ENCODE data around the gene PGBD2.
"Not testable (repeated sequence)": the region's sequence is repeated elsewhere in the genome, so short reads cannot be mapped to it uniquely, and the experiment has no call there.

PGBD2 gene

DNA sequence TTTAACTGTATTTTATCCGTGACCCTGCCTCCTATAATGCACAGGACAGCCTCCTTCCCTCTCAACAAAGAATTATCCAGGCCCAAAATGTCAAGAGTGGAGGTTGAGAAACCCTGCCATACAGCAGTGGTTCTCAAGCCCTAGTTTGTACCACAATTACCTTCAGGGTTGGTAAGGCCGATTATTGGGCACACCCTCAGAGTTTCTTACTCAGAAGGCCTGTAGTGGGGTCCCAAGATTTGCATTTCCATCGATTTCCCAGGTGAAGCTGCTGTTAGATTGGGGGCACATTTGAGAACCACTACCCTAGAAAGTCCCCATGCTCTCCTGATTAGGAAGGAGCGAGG, 400 bp upstream of the PGBD2 start:
- H3K4me1 Mint-ChIP-seq = peaks cover 26% of the 10 kb centered on the region
- H3K27ac Mint-ChIP-seq = peak overlapping the region; percentile 92
- peak overlapping the region; percentile 83 for H3K4me3 Mint-ChIP-seq
- no peaks in the 10 kb centered on the region for H3K9me3 Mint-ChIP-seq
- ATAC-seq (no peak), DNase-seq (ENCODE audit: low spot score in 2 of 2) (peak in 1 of 2 donors; percentile 11)
- no peaks in the 10 kb centered on the region for H3K36me3 Mint-ChIP-seq

DNA sequence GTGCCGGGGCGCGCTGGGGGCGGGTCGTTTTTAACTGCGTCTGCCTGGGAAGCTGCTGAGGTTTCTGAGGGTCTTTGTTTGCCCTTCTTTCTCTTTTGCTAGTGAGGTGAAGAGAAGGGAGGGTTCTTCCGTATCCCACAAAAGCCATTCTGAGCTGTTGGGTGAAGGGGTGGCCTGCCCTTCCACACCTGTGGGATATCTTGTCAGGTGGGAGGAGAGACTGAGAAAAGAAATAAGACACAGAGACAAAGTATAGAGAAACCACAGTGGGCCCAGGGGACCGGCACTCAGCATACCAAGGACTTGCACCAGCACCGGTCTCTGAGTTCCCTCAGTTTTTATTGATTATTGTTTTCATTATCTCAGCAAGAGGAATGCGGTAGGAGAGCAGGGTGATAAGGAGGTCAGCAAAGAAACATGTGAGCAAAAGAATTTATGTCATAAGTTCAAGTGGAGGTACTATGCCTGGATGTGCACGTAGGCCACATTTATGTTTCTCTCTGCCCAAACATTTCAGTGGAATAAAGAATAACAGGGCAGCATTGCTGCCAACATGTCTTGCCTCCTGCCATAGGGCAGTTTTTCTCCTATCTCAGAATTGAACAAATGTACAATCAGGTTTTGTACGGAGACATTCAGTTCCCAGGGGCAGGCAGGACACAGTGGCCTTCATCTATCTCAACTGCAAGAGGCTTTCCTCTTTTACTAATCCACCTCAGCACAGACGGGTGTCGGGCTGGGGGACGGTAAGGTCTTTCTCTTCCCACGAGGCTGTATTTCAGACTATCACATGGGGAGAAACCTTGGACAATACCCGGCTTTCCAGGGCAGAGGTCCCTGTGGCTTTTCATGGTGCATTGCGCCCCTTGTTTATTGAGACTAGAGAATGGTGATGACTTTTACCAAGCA, 972 bp downstream of the PGBD2 start:
- DNase-seq (ENCODE audit: low spot score in 2 of 2) = no peak
- no peaks in the 10 kb centered on the region for H3K9me3 Mint-ChIP-seq
- H3K4me3 Mint-ChIP-seq = peak overlapping the region; percentile 83

DNA sequence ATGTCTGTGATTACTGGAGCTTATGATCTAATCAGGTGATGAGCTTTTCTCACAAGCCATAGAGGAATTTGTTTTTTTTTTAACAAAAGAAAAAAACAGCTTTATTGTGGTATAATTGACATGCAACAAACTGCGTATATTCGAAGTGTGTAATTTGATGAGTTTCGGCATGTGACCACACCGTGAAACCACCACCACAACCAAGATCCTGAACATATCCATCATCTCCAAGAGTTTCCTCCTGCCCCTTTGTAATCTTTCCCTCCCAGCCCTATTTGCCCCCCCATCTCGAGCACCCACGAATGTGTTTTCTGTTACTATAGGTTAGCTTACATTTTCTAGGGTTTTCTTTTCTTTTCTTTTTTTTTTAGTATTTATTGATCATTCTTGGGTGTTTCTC, 4.7 kb downstream of the PGBD2 start:
- peaks cover 24% of the 10 kb centered on the region for H3K36me3 Mint-ChIP-seq
- H3K4me3 Mint-ChIP-seq = no peak overlapping the region
- no peak for DNase-seq (ENCODE audit: low spot score in 2 of 2)
- H3K4me1 Mint-ChIP-seq = peaks cover 32% of the 10 kb centered on the region
- no peaks in the 10 kb centered on the region for H3K9me3 Mint-ChIP-seq
- H3K27ac Mint-ChIP-seq = no peak overlapping the region
- ATAC-seq = no peak

More for the DNA sequence above, 972 bp downstream of the PGBD2 start:
- ATAC-seq = peak; percentile 2
- Mint-ChIP-seq H3K27ac (peak overlapping the region; percentile 92), H3K4me1 (peaks cover 26% of the 10 kb centered on the region), H3K36me3 (no peaks in the 10 kb centered on the region)

DNA sequence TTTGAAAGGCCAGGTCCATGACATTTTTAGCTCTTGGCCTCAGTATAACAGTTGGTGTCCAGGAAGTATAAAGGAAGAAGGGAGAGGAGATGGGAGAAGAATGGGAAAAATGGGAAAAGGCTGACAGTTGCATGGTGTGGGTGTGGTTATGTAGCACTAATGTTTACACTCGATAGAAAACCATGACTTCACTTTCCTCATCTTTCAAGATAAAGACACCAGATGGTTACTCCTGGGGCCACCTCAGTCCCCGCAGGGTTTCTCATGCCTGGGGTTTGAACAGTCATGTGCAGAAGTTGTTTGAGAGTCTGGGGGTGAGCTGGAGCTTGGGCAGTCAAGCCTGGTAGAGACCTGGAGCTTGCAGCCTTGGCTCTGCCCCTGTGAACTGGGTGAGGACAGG, 7.9 kb downstream of the PGBD2 start:
- DNase-seq (ENCODE audit: low spot score in 2 of 2) (no peak), ATAC-seq (no peak)
- no peak overlapping the region for H3K27ac Mint-ChIP-seq
- peaks cover 15% of the 10 kb centered on the region for H3K4me1 Mint-ChIP-seq
- H3K4me3 Mint-ChIP-seq = no peak overlapping the region
- H3K36me3 Mint-ChIP-seq = peaks cover 56% of the 10 kb centered on the region
- no peaks in the 10 kb centered on the region for H3K9me3 Mint-ChIP-seq

DNA sequence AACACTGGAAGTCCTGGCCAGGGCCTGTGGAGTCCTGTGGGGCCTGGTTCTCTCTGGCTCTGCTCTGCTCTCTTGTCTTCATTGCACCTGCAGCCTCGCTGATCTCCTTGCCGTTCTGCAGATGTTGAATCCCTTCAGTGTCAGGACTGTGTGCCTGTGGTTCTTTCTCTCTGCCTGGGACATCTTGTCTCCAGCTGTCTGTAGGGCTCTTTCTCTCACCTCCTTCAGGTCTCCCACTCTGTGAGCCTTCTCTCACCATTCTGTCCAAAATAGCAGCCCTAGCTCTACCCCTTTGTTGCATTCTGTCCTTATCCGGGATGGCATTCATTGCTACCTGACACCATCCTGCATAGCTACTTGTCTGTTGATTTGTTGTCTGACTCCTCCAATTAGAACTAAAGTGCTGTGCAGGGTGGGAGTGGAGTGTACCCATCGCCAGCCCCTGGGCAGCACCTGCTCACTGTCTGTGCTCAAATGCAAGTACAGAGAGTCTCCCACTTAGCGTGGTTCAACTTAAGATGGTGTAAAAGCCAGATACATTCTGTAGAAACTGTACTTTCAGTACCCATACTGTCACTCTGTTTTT, 8.9 kb downstream of the PGBD2 start:
- no peak overlapping the region for H3K4me3 Mint-ChIP-seq
- peaks cover 6% of the 10 kb centered on the region for H3K4me1 Mint-ChIP-seq
- ATAC-seq (no peak), DNase-seq (ENCODE audit: low spot score in 2 of 2) (no peak)
- no peak overlapping the region for H3K27ac Mint-ChIP-seq
- H3K36me3 Mint-ChIP-seq = peaks cover 66% of the 10 kb centered on the region
- no peaks in the 10 kb centered on the region for H3K9me3 Mint-ChIP-seq

DNA sequence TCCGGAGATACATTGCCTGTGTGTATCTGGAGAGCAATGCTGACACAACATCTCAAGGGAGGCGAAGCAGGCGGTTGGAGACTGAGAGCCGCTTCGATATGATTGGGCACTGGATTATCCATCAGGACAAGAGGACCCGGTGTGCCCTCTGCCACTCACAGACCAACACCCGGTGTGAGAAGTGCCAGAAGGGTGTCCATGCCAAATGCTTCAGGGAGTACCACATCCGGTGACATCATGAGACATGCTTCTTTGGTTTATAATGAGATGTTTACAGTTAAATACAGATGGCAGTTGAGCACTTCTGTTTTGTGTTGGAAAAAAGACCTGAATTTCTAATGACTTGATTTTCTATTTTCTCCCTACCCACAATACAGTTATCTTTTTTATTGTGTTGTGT, 12.1 kb downstream of the PGBD2 start:
- no peak for DNase-seq (ENCODE audit: low spot score in 2 of 2)
- no peak for ATAC-seq
- Mint-ChIP-seq H3K9me3 (no peaks in the 10 kb centered on the region), H3K27ac (no peak overlapping the region), H3K4me1 (peaks cover 6% of the 10 kb centered on the region), H3K36me3 (peaks cover 72% of the 10 kb centered on the region), H3K4me3 (no peak overlapping the region)

DNA sequence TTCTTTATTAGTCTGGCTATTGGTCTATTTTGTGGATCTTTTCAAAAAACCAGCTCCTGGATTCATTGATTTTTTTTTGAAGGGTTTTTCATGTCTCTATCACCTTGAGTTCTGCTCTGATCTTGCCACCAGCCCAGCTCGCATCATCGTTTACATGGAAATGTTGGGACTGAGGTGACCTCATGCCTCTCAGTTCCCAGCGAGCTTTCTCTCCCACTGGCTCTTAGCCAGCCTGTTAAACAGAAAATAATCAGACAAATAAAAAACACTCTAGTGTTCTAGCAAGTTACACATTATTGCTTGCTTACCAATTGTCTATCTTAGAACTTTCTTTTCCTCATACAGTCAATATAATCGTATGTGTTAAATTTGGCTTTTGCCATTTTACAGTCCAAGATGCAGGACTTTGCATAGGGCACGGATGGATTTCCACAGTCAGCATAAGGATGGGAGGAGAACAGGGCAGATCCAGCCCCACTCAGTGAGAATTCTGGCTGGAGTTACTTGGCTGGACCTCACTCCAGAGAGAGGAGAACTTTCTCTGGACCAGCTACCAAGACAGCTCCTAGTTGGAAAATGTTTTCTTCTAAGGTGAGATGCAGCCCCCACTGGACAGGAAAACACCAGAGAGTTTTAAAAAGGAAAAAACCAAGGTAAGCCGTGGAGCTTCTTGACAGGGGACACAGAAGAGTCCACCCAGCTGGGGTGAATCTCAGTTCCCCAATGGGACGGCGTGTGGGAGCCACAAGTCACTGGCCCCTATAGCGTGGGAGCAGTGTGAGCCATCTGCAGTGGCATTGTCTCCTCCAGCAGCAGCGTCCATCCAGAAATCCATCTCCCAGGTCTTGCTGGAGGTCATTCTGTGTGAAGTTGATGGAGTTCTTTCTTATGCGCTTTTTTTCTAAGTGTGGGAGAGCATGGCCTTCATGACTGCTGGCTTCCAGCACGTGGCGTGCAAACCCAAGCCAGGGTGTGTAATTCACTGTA, 17.6 kb downstream of the PGBD2 start:
- ATAC-seq (no peak), DNase-seq (ENCODE audit: low spot score in 2 of 2) (no peak)
- Mint-ChIP-seq H3K4me3 (no peak overlapping the region), H3K9me3 (no peaks in the 10 kb centered on the region), H3K36me3 (peaks cover 37% of the 10 kb centered on the region), H3K4me1 (peaks cover 28% of the 10 kb centered on the region), H3K27ac (no peak overlapping the region)

DNA sequence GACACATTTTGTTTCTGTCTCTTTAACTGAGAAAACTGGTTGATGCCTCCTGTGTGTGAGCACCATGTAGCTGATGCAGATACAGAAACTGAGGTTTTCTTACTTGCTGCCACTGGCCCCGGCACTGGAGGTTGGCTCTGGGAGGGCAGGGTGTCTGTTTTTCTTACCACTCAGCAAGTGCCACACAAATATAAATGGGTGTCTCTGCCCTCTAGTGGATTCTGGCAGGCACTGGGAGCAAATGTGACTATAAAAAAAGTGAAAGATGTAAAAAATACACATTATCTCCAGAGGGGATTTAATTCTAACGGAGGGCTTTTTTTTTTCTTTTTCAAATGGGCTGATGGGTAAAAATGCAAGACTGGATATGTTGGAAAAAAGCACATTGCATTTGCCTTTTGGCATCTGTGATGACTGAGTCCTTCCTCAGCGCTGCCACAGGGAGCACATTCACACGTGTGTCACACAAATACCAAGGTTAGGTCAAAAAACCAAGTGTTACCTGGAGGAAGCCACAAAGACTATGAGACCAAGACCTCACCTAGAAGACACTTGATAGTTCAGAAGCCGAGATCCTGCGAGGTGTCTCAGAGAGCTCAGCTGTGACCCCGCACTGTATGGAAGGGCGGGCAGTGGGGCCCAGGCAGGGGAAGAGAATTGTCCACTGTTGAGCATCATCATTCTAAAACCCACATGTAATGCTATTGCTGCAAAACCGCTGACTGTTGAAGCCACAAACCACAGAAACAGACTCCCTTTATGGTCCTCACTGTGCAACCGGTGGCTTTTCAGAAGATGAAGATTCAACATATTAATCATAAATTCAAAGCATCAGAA, 18.9 kb downstream of the PGBD2 start:
- H3K4me1 Mint-ChIP-seq = peaks cover 28% of the 10 kb centered on the region
- peak overlapping the region; percentile 57 for H3K27ac Mint-ChIP-seq
- peak; percentile 97 for ATAC-seq
- H3K9me3 Mint-ChIP-seq = no peaks in the 10 kb centered on the region
- peak overlapping the region; percentile 27 for H3K4me3 Mint-ChIP-seq
- H3K36me3 Mint-ChIP-seq = peaks cover 24% of the 10 kb centered on the region
- DNase-seq (ENCODE audit: low spot score in 2 of 2) = peak; percentile 38 to 82

DNA sequence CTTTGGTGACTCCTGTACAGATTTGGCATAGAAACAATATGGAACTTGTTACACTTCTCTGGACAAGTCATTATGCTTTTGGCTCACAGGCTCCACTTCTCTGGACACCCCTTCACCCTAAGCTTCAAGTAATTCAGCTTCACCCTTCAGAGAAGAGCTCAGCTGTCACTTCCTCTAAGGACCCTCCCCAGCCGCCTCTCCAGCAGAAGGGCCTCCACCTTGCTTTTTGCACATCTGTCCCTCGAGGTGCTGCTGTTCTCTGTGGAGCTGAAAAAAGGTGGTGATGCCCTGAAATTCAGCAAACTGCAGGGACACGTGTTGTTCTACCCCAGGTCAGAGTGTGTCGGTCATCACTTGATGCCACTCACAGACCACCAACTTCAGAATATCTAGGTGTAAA, 19.8 kb downstream of the PGBD2 start:
- ATAC-seq; DNase-seq (ENCODE audit: low spot score in 2 of 2); H3K9me3 Mint-ChIP-seq; H3K27ac Mint-ChIP-seq: not testable (repeated sequence)
- Mint-ChIP-seq H3K4me3 (peak overlapping the region; percentile 27), H3K4me1 (peaks cover 28% of the 10 kb centered on the region), H3K36me3 (peaks cover 23% of the 10 kb centered on the region)

DNA sequence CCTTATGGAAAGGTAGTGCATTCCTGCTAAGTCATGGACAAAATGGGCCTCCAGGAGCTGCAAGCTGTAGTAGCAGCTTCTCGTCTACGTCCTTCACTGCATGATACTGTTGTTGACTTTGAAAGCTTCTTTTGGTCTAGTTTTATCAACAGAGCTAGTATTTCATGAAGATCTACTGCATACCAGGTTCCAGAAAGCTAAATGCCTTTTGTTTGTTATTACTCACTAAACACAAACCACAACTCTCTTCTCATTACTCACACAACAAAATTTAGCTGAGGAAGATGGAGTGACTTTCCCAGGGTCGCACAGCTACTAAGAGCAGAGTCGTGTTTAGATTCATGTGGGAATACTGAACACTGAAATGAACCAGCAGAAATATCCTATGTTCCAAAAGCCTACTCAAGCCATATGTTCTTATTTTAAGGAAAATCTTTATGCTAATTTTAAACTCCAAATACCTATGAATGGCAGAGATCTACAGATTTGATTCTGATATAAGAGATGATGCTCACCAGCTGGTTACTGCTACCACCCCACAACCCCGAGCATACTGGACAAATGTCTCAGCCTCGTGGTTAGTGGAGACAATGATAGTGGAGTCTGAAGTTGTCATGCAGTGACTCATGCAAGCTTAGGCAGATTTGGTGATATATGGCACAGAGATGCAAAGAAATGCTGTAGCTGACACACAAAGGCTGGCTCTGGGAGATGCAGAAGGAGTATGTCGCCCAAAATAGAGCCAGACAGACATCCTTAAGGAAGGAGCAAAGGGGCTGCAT, 20.6 kb downstream of the PGBD2 start:
- Mint-ChIP-seq H3K9me3 (no peaks in the 10 kb centered on the region), H3K4me3 (peak overlapping the region; percentile 3), H3K27ac (peak overlapping the region; percentile 33), H3K4me1 (peaks cover 28% of the 10 kb centered on the region), H3K36me3 (peaks cover 16% of the 10 kb centered on the region)
- no peak for DNase-seq (ENCODE audit: low spot score in 2 of 2)
- ATAC-seq = no peak

DNA sequence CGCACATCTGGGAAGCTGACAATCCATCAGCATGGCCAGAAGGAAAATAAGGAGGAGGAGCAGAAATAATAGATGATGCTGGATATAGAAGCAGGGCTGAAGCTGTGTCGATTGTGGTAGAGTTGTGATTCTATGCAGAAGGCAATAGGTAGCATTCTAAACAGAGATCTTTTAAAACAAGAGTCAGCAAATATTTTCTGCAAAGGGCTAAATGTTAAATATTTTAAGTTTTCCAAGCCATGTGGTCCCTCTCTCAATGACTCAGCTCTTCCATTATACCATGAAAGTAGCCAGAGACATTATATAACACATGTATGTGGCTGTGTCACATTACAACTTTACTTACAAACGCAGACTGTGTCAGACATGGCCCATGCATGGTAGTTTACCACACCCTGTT, 21.2 kb downstream of the PGBD2 start:
- Mint-ChIP-seq H3K36me3 (peaks cover 16% of the 10 kb centered on the region), H3K4me1 (peaks cover 28% of the 10 kb centered on the region), H3K27ac (peak overlapping the region; percentile 33)
- not testable (repeated sequence) for H3K4me3 Mint-ChIP-seq; ATAC-seq; DNase-seq (ENCODE audit: low spot score in 2 of 2); H3K9me3 Mint-ChIP-seq

DNA sequence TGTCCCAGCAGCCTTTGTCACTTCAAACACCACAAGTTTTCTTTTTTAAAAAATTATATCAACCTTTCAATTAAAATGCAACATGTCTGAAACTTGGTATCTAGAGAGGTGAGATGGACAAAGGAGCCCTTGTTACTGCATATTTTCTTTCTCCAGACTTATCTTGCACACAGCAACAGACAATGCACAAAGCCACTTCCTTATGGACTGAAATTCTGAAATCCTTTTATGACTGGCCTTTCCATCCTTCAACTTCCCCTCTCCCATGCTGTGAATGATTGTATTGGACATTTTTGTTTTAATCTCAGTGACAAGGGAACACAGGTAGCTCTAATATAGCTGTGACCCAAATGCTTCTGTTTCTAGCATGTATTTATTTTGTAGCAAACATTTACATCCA, 22.1 kb downstream of the PGBD2 start:
- not testable (repeated sequence) for H3K27ac Mint-ChIP-seq; H3K9me3 Mint-ChIP-seq; DNase-seq (ENCODE audit: low spot score in 2 of 2); H3K4me3 Mint-ChIP-seq; ATAC-seq
- peaks cover 28% of the 10 kb centered on the region for H3K4me1 Mint-ChIP-seq
- H3K36me3 Mint-ChIP-seq = peaks cover 14% of the 10 kb centered on the region

DNA sequence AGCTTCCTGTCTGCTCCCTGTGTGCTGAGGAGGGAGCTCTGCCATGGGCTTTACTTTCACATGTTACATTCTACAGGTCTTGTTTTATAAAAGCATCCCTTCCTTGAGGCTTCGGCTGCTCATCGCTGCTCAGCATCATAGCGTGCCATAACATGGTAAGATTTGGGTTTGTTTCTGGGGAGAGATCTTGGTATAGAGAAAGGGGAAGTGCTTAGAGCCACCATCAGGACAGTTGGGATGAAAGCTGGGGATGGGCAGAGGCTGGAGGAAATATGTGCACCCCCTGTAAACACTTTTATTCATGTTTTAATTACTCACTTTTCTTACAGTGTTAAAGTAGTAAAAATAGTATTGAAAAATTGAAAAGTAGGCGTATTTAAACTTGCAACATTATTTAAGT, 24.0 kb downstream of the PGBD2 start:
- H3K27ac Mint-ChIP-seq; ATAC-seq; H3K36me3 Mint-ChIP-seq; DNase-seq (ENCODE audit: low spot score in 2 of 2); H3K9me3 Mint-ChIP-seq; H3K4me3 Mint-ChIP-seq: not testable (repeated sequence)
- peaks cover 22% of the 10 kb centered on the region for H3K4me1 Mint-ChIP-seq
